Parathyroid adenoma (tissue), 2 donors: ENCODE data around the gene ZSWIM3.

ENCODE experiments used
- H2AFZ ChIP-seq: fragments of 300-600 bp; sonication (generic); one replicate; pipeline ENCODE4 v1.7.0; 2017; ENCODE audit warnings: antibody characterized with exemption, mild to moderate bottlenecking
- H3K27ac ChIP-seq: fragments of 300-600 bp; sonication (generic); one replicate; pipeline ENCODE4 v1.7.0; 2017
- H3K27me3 ChIP-seq: fragments of 300-600 bp; sonication (generic); one replicate; pipeline ENCODE4 v1.7.0; 2017; ENCODE audit warnings: low read length; ENCODE audit not compliant: control insufficient read depth, insufficient read depth
- H3K36me3 ChIP-seq: fragments of 300-600 bp; sonication (generic); one replicate; pipeline ENCODE4 v1.7.0; 2017; ENCODE audit warnings: low read length; ENCODE audit not compliant: control insufficient read depth, insufficient read depth
- H3K4me1 ChIP-seq: fragments of 300-600 bp; sonication (generic); one replicate; pipeline ENCODE4 v1.7.0; 2017; ENCODE audit warnings: control low read depth
- H3K4me2 ChIP-seq: fragments of 300-600 bp; sonication (generic); one replicate; pipeline ENCODE4 v1.7.0; 2017; ENCODE audit warnings: low read length
- H3K4me3 ChIP-seq: fragments of 300-600 bp; sonication (generic); one replicate; pipeline ENCODE4 v1.7.0; 2017; ENCODE audit warnings: low read depth, low read length
- H3K79me2 ChIP-seq: fragments of 300-600 bp; sonication (generic); one replicate; pipeline ENCODE4 v1.7.0; 2017; ENCODE audit warnings: control low read depth
- H3K9ac ChIP-seq: fragments of 300-600 bp; sonication (generic); one replicate; pipeline ENCODE4 v1.7.0; 2017; ENCODE audit warnings: mild to moderate bottlenecking
- H3K9me3 ChIP-seq: fragments of 300-600 bp; sonication (generic); one replicate; pipeline ENCODE4 v1.7.0; 2017; ENCODE audit warnings: low read length; ENCODE audit not compliant: control insufficient read depth
- TF ChIP-seq, protein P1 (sequence below): fragments of 300-600 bp; sonication (generic); IDR thresholded peaks from one replicate; pipeline ENCODE4 v1.7.0; 2017; ENCODE audit warnings: antibody characterized with exemption, mild to moderate bottlenecking
- donor health status: primary hyperparathyroidism.

ZSWIM3 gene

DNA sequence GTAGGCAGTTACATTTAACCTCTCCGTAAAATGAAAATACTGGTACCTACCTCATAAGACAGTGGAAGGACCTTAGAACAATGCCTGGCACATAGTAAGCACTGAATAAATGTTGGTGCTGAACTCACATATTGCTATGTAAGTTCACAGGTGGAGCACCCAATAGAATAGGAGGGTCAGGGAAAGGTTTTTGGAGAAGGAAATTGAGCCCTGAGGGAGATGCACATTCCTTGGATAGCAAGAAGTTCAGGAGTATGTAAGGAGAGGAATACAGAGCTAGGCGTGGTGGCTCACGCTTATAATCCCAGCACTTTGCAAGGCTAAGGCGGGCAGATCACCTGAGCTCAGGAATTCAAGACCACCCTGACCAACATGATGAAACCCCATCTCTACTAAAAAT, 37.9 kb upstream of the ZSWIM3 start:
- H3K27ac ChIP-seq = no peak overlapping the region
- peaks cover 5% of the 10 kb centered on the region for H3K4me1 ChIP-seq
- TF ChIP-seq, protein P1, sequence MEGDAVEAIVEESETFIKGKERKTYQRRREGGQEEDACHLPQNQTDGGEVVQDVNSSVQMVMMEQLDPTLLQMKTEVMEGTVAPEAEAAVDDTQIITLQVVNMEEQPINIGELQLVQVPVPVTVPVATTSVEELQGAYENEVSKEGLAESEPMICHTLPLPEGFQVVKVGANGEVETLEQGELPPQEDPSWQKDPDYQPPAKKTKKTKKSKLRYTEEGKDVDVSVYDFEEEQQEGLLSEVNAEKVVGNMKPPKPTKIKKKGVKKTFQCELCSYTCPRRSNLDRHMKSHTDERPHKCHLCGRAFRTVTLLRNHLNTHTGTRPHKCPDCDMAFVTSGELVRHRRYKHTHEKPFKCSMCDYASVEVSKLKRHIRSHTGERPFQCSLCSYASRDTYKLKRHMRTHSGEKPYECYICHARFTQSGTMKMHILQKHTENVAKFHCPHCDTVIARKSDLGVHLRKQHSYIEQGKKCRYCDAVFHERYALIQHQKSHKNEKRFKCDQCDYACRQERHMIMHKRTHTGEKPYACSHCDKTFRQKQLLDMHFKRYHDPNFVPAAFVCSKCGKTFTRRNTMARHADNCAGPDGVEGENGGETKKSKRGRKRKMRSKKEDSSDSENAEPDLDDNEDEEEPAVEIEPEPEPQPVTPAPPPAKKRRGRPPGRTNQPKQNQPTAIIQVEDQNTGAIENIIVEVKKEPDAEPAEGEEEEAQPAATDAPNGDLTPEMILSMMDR = no peak

GRCh38 chr20:45821947-45822346, 35.5 kb upstream of the ZSWIM3 start:
- Histone ChIP-seq H3K27me3 (no peaks in the 10 kb centered on the region), H3K79me2 (no peaks in the 10 kb centered on the region), H3K9me3 (no peaks in the 10 kb centered on the region), H3K4me2 (no peak overlapping the region), H3K4me1 (peaks cover 5% of the 10 kb centered on the region), H3K27ac (no peak overlapping the region), H3K9ac (no peak overlapping the region), H2AFZ (no peak overlapping the region), H3K36me3 (no peaks in the 10 kb centered on the region), H3K4me3 (no peak overlapping the region)
- TF ChIP-seq, protein P1 = no peak

More for the DNA sequence above, 37.9 kb upstream of the ZSWIM3 start:
- Histone ChIP-seq H3K27me3 (no peaks in the 10 kb centered on the region), H3K9me3 (no peaks in the 10 kb centered on the region), H3K36me3 (no peaks in the 10 kb centered on the region), H3K79me2 (no peaks in the 10 kb centered on the region), H2AFZ (no peak overlapping the region), H3K4me2 (no peak overlapping the region), H3K9ac (no peak overlapping the region), H3K4me3 (no peak overlapping the region)

DNA sequence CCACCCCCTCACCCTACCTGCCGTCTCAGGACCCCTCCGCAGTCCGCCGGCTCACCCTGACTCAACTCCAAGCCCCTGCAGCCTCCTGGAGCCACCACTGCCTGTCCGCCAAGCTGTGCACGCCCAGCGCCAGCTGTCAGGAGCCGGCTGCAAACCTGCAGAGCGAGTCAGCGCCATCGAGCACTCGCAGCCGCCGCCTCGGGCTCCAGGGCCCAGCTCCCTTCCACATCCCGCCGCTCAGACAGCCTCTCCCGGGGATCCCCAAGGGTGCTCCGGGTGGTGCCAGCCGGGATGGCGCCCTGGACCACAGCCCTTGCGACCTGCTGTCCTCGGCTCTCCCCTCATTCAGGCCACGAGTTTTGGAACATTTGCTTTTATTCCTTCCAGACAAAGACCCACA, 34.6 kb upstream of the ZSWIM3 start:
- peak overlapping the region; percentile 75 for H2AFZ ChIP-seq
- no peaks in the 10 kb centered on the region for H3K27me3 ChIP-seq
- no peaks in the 10 kb centered on the region for H3K79me2 ChIP-seq
- peaks cover 5% of the 10 kb centered on the region for H3K4me1 ChIP-seq
- no peak overlapping the region for H3K27ac ChIP-seq
- H3K9me3 ChIP-seq = no peaks in the 10 kb centered on the region
- TF ChIP-seq, protein P1 = no peak
- H3K9ac ChIP-seq = no peak overlapping the region
- no peaks in the 10 kb centered on the region for H3K36me3 ChIP-seq
- H3K4me2 ChIP-seq = no peak overlapping the region
- H3K4me3 ChIP-seq = no peak overlapping the region

- H3K4me3 ChIP-seq = no peak overlapping the region
- H3K4me1 ChIP-seq = peaks cover 13% of the 10 kb centered on the region
- H3K9ac ChIP-seq = no peak overlapping the region
- no peaks in the 10 kb centered on the region for H3K9me3 ChIP-seq
- no peaks in the 10 kb centered on the region for H3K27me3 ChIP-seq
- no peaks in the 10 kb centered on the region for H3K79me2 ChIP-seq
- no peak overlapping the region for H3K27ac ChIP-seq
- peak overlapping the region; percentile 30 for H3K4me2 ChIP-seq
- TF ChIP-seq, protein P1 = peak; percentile 34
- peak overlapping the region; percentile 84 for H2AFZ ChIP-seq
- H3K36me3 ChIP-seq = no peaks in the 10 kb centered on the region
These were observed 33.2 kb upstream of the ZSWIM3 start for GRCh38 chr20:45823949-45824835.
